HFFc6 (cell line): ENCODE measurements around the gene TRAF4. TPM values are rescaled to one million over a fixed set of nuclear protein-coding genes. Genes with fewer than 3 reads are reported as not detected.
"Not testable (repeated sequence)": the region's sequence is repeated elsewhere in the genome, so short reads cannot be mapped to it uniquely, and the experiment has no call there.

Experiments
- DNase-seq: peaks from one replicate; pipeline ENCODE4 v3.0.0-alpha.2; 2018
- H3K27ac Mint-ChIP-seq: 2 replicates; pipeline ENCODE4 v1.8.0; 2020; ENCODE audit warnings: mild to moderate bottlenecking, mixed read lengths
- H3K27me3 Mint-ChIP-seq: 2 replicates; pipeline ENCODE4 v1.8.0; 2021; ENCODE audit warnings: mild to moderate bottlenecking, moderate library complexity, mixed read lengths; ENCODE audit not compliant: insufficient read depth
- H3K36me3 Mint-ChIP-seq: 2 replicates; pipeline ENCODE4 v1.8.0; 2021; ENCODE audit warnings: low read depth, mixed read lengths
- H3K4me1 Mint-ChIP-seq: 2 replicates; pipeline ENCODE4 v1.8.0; 2020; ENCODE audit warnings: low read depth, mixed read lengths
- H3K4me3 Mint-ChIP-seq: 2 replicates; pipeline ENCODE4 v1.8.0; 2020; ENCODE audit warnings: mild to moderate bottlenecking, moderate library complexity, mixed read lengths
- H3K9me3 Mint-ChIP-seq: 2 replicates; pipeline ENCODE4 v1.8.0; 2020; ENCODE audit warnings: mild to moderate bottlenecking, mixed read lengths
- total RNA-seq, 6 experiments: library from RNA; stranded (reverse); fragmentation: NEBNext Ultra II Directional; extraction: Animal tissue kit (Norgen Biotek cat#: 25700); gene quantifications; 2 replicates in 1 of 6; 3 replicates in 5 of 6; pipeline ENCODE4 v1.2.3, GENCODE V29; 2021
- TF ChIP-seq, protein P1 (sequence below): fragments of 200-600 bp; sonication (generic); IDR thresholded peaks from 2 replicates; pipeline ENCODE4 v1.5.0; 2021; ENCODE audit warnings: antibody characterized with exemption, mild to moderate bottlenecking

Gene TRAF4
- total RNA-seq, 6 experiments from 2014 or later: 48.0 to 61.3 (median 53.8) TPM

GRCh38 chr17:28792877-28793661 is 49.3 kb downstream of the TRAF4 start:
- Mint-ChIP-seq H3K9me3 (no peaks in the 10 kb centered on the region), H3K36me3 (no peaks in the 10 kb centered on the region), H3K27ac (no peak overlapping the region), H3K4me3 (no peak overlapping the region), H3K4me1 (peaks cover 6% of the 10 kb centered on the region; the same call in 1 of the 2 replicates), H3K27me3 (no peaks in the 10 kb centered on the region)
- no peak for DNase-seq
- TF ChIP-seq, protein P1, sequence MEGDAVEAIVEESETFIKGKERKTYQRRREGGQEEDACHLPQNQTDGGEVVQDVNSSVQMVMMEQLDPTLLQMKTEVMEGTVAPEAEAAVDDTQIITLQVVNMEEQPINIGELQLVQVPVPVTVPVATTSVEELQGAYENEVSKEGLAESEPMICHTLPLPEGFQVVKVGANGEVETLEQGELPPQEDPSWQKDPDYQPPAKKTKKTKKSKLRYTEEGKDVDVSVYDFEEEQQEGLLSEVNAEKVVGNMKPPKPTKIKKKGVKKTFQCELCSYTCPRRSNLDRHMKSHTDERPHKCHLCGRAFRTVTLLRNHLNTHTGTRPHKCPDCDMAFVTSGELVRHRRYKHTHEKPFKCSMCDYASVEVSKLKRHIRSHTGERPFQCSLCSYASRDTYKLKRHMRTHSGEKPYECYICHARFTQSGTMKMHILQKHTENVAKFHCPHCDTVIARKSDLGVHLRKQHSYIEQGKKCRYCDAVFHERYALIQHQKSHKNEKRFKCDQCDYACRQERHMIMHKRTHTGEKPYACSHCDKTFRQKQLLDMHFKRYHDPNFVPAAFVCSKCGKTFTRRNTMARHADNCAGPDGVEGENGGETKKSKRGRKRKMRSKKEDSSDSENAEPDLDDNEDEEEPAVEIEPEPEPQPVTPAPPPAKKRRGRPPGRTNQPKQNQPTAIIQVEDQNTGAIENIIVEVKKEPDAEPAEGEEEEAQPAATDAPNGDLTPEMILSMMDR: no peak

DNA sequence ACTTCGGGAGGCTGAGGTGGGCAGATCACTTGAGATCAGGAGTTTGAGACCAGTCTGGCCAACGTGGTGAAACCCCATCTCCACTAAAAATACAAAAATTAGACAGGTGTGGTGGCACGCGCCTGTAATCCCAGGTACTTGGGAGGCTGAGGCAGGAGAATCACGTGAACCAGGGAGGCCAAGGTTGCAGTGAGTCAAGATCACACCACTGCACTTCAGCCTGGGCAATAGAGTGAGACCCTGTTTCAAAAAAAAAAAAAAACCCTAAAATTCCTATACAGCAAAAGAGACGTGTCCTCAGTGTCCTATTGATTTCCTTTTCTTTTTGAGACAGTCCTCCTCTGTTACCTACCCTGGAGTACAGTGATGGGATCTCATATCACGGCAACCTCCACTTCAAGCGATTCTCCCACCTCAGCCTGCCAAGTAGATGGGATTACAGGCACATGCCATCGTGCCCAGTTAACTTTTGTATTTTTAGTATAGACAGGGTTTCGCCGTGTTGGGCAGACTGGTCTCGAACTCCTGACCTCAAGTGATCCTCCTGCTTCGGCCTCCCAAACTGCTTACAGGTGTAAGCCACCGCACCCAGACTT is 51.1 kb downstream of the TRAF4 start:
- H3K4me3 Mint-ChIP-seq, DNase-seq, H3K27me3 Mint-ChIP-seq, H3K27ac Mint-ChIP-seq, H3K4me1 Mint-ChIP-seq, H3K36me3 Mint-ChIP-seq, H3K9me3 Mint-ChIP-seq: not testable (repeated sequence)

GRCh38 chr17:28796062-28796461 is 52.3 kb downstream of the TRAF4 start:
- Mint-ChIP-seq H3K4me1 (peaks cover 6% of the 10 kb centered on the region; the same call in 1 of the 2 replicates), H3K4me3 (no peak overlapping the region), H3K36me3 (no peaks in the 10 kb centered on the region), H3K27me3 (no peaks in the 10 kb centered on the region), H3K27ac (no peak overlapping the region), H3K9me3 (no peaks in the 10 kb centered on the region)
- TF ChIP-seq, protein P1: no peak
- DNase-seq: no peak

Other genes with a start within 250 kb of the TRAF4 start
- not detected for gene FOXN1, start 237.7 kb upstream of the TRAF4 start, total RNA-seq
- gene UNC119, start 191.4 kb upstream of the TRAF4 start, total RNA-seq: 10 to 100 TPM; 28.3 to 36.9 (median 30.1) TPM
- gene PIGS, start 172.5 kb upstream of the TRAF4 start, total RNA-seq: 10 to 100 TPM; 69.5 to 94.7 (median 78.0) TPM
- 10 to 100 TPM in 5 of 6 experiments, 1 to 10 TPM in 1; 8.6 to 14.7 (median 10.3) TPM for gene ALDOC, start 167.1 kb upstream of the TRAF4 start, total RNA-seq
- 10 to 100 TPM; 29.2 to 73.3 (median 69.4) TPM for gene SPAG5, start 145.0 kb upstream of the TRAF4 start, total RNA-seq
- 1 to 10 TPM; 3.2 to 4.3 (median 3.5) TPM for gene RSKR, start 129.8 kb upstream of the TRAF4 start, total RNA-seq
- gene BLTP2, start 98.9 kb upstream of the TRAF4 start, total RNA-seq: 100 to 1,000 TPM; 111 to 158 (median 134) TPM
- 10 to 100 TPM; 65.8 to 96.8 (median 71.5) TPM for gene SDF2, start 82.1 kb upstream of the TRAF4 start, total RNA-seq
- gene SUPT6H, start 81.8 kb upstream of the TRAF4 start, total RNA-seq: 10 to 100 TPM; 72.7 to 79.7 (median 74.0) TPM
- 1 to 10 TPM in 1 of 6 experiments, under 1 TPM in 5; 0.60 to 1.1 (median 0.70) TPM for gene PROCA1, start 32.1 kb upstream of the TRAF4 start, total RNA-seq
- 100 to 1,000 TPM; 161 to 219 (median 192) TPM for gene RAB34, start 26.1 kb upstream of the TRAF4 start, total RNA-seq
- 1,000 to 10,000 TPM; 1,227 to 1,529 (median 1,391) TPM for gene RPL23A, start 24.0 kb upstream of the TRAF4 start, total RNA-seq
- gene TLCD1, start 17.8 kb upstream of the TRAF4 start, total RNA-seq: 10 to 100 TPM in 4 of 6 experiments, 1 to 10 TPM in 2; 8.0 to 14.6 (median 11.3) TPM
- 1 to 10 TPM; 1.9 to 3.1 (median 2.5) TPM for gene NEK8, start 15.2 kb upstream of the TRAF4 start, total RNA-seq
- gene FAM222B, start 98.8 kb downstream of the TRAF4 start, total RNA-seq: 10 to 100 TPM; 14.5 to 17.2 (median 16.6) TPM
- 10 to 100 TPM; 43.3 to 55.1 (median 46.1) TPM for gene ERAL1, start 111.0 kb downstream of the TRAF4 start, total RNA-seq
- 10 to 100 TPM; 46.7 to 85.7 (median 77.9) TPM for gene FLOT2, start 153.7 kb downstream of the TRAF4 start, total RNA-seq
- 1 to 10 TPM; 1.5 to 3.0 (median 2.2) TPM for gene DHRS13, start 159.1 kb downstream of the TRAF4 start, total RNA-seq
- gene PHF12, start 207.5 kb downstream of the TRAF4 start, total RNA-seq: 10 to 100 TPM; 26.4 to 33.6 (median 29.8) TPM